GM19023 (cell line): ENCODE results near the gene SEMA6A.

ENCODE experiments used
- ATAC-seq: cut with Tn5 transposase; IDR thresholded peaks from one replicate; pipeline ENCODE4 v1.9.1; 2021; ENCODE audit warnings: mild to moderate bottlenecking, moderate library complexity; ENCODE audit not compliant: unreplicated experiment

The SEMA6A gene

GRCh38 chr5:116442931-116443551 lies 131.6 kb downstream of the SEMA6A start:
- no peak for ATAC-seq

- ATAC-seq: no peak
Measured at GRCh38 chr5:116442095-116442534, 132.5 kb downstream of the SEMA6A start.

GRCh38 chr5:116441223-116441622 lies 133.4 kb downstream of the SEMA6A start:
- no peak for ATAC-seq

GRCh38 chr5:116440457-116441001 lies 134.1 kb downstream of the SEMA6A start:
- no peak for ATAC-seq

- no peak for ATAC-seq
Measured at GRCh38 chr5:116439905-116440304, 134.7 kb downstream of the SEMA6A start.

DNA sequence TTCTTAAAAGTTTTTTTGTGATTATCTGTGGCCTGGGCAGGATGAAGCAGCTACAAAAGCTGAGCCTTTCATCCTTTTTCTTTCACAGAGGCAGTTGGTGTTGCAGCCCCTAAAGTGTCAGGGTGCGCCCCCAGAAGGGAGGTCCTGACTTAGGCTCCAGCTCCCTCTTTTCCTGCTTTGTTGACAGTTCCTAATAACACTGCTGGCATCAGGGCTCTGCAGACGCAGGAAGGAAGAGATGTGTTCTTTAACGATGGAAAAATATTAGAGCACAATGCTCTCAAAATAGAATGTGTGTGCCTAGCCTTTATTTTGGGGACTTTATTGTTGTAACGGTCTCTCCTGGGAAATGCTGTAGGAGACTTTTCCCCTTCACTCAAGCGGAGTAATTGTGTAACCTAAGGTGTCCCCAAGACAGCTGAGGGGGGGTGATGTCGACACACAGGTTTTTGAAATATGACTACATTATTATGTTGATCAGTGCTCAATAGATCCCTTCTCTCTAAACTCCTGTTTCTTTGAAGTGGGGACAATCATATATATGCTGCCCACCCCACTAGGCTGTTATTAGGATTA lies 135.6 kb downstream of the SEMA6A start:
- no peak for ATAC-seq

DNA sequence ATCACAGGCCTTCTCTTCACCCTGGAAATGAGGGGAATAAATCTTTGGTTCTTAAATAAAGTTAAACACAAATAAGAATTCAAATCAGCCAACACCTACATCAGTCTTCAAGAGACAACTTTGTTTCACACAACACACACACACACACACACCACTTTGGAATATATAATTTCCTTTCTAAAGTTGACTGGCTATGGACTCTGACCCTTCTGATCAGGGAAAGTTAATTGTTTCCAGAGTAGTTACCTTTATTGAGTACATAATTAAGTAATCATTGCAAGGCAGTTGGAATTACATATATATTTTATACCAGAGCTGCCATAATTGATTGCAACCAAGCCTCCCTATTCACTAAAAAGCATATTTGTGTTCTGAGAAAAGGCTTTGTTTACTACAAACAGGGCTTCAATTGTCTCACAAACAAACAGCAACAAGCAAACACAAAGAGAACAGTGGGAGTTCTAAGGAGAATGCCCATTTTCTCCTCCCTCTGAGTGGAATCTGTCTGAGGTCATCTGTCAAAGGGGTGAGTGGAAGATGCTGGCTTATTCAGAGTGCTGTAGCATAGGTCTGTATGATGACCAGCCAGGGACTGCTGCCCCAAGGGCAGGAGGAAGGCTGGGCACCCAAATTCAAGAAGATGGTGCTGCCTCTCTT lies 136.6 kb downstream of the SEMA6A start:
- ATAC-seq: no peak

GRCh38 chr5:116437351-116437705 lies 137.3 kb downstream of the SEMA6A start:
- no peak for ATAC-seq

DNA sequence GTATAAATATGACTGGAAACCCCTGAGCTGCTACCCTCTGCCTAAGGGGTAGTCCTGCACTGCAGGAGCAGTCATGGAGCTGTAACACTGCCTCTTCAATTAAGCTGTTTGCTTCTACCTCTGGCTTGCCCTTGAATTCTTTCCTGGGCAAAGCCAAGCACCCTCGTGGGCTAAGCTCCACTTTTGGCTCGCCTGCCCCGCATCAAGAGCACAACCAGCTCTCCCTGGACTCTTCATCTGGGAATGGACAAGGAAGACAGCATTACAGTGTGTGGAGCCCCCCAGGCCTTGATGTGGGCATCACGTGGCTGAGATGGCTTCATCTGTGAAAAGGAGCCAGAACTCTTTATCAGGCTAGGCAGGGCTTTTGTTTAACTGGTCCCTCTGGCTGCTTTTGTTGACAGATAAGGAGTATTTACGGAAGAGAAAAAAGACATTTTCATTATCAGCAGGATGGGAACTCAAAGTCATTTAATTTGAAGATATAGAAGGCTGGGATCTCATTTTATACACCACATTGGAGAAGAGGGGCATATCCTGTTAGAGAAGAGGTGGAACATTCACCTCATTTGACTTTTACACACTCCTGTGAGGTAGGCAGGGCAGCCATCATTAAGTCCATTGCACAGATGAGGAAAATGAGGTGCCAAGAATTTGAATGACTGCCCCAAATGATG lies 137.8 kb downstream of the SEMA6A start:
- no peak for ATAC-seq

DNA sequence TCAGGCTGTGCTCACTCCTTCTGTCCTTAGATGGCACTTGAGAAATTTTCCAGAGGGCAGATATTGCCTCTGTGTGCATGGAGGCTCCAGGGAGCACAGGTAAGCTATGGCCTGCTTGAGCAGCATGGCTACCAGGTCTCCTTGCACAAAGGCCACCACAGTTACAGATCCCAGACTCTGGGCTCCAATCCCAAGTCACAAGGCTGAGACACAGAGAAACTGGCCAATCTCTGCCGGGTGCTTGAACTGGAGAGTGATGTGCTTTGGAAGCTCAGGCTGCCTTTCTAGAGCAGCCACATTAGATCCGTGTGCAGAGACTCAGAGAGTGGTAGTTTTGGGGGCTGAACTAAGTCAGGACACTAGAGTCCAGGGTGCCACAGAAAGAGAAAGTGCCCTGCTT lies 145.7 kb downstream of the SEMA6A start:
- ATAC-seq: no peak

- no peak for ATAC-seq
Measured at GRCh38 chr5:116428413-116428812, 146.2 kb downstream of the SEMA6A start.

- ATAC-seq: no peak
Measured at GRCh38 chr5:116424951-116425350, 149.7 kb downstream of the SEMA6A start.

- no peak for ATAC-seq
Measured at GRCh38 chr5:116424258-116424615, 150.4 kb downstream of the SEMA6A start.

DNA sequence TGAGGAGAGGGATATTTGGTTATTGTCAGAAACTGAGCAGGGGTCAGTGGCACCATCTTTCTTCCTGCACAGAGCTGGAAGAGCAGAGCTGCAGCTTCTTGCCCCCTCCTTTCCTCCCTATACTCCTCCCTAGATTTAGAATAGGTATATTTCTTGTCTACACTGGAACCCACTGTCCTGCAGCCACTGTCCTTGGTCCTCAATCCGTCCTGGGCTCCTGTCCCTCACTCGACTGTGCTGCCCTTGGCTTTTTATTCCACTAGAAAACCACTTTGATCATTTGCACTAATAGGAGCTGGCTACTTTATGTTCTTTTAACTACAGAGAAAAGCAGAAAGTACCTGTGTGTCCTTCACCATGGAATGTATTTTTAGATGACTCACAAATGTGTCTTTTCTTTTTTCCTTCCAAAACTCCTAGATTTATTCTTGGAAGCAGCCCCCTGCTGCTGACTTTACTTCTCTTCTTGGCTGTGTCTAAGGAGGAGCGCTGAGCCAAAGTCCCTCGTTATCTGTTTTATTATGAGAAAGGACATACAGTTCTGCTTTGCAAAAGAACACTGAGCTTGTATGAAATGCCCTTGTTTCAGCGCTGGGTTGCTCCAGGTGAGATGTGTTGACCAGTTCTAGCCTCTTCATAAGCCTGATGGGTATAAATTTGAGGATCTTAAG lies 150.9 kb downstream of the SEMA6A start:
- no peak for ATAC-seq

- no peak for ATAC-seq
Measured at GRCh38 chr5:116423141-116423540, 151.5 kb downstream of the SEMA6A start.

GRCh38 chr5:116421080-116421629 lies 153.5 kb downstream of the SEMA6A start:
- ATAC-seq: no peak

DNA sequence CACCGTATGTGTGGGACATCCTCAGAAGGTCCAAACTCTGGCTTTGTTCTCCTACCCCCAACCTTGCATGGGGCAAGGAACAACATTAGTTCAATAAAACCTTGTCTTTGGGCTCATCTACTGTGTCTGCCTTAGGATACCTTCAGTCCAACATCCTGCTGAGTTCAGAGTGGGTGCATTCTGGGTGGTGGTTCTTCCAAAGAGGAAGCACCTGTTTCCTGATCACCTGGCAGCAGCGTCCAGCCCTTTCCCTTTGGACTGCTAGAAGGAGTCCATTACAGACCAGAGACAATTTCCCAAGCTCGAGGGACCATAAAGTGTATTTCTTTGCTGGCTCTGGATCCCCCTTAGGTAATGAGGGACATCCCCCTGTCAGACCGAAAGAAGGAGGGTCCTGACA lies 154.1 kb downstream of the SEMA6A start:
- no peak for ATAC-seq

DNA sequence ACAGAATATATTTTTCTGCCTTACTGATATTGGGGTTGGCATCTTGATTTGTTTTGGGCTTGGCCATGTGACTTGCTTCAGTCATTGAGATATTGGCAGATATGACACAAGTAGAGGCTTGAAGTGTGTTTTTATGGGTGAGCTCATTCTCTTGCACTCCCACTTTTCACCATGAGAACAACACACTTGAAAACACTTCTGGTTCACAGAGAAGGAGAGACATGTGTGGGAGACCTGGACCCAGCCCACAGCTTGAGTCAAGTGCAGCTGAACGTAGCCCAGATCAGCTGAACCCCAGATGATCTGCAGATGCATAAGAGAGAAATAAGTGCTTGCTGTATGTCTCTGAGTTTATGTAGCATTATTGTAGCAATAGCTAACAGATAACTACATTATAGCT lies 155.4 kb downstream of the SEMA6A start:
- ATAC-seq: no peak

DNA sequence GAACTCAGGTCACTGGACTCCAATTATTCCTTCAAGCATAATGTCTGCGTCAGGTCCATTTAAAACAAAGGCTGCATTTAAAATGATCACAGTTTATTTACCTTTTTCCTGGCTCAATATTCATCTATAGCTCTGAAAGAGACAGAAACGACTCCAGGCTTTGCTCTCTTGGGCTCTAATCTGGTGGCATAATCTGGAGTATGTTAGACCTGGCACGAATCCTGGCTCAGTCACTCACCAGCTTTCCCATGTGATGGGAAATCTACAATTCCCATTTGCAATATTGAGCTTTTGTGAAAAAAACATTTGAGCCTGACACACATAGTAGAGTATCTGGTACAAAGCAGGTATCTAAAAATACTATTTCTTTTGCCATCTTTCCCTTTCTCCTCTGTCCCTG lies 155.8 kb downstream of the SEMA6A start:
- ATAC-seq: no peak

- ATAC-seq: no peak
Measured at GRCh38 chr5:116418016-116418415, 156.6 kb downstream of the SEMA6A start.

DNA sequence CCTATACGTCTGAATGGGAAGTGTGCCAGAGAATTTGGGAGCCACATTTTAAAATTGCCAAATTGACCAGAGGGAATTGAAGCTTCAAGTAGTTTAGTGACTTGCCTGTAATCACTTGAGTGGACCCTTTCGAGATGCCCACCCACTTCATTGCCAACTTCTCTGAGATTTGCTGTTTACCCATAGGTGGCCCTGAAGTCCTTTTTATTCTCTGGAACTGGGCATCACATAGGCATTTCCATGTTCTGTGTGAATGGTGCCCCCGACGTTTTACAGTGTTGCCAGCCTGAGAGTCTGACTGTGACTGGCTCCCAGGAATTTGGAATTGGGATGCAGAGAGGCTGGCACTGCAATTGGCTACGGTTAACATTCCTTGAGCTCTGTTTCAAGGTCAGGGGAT lies 158.6 kb downstream of the SEMA6A start:
- no peak for ATAC-seq
